Neural cell (in vitro differentiated cells): ENCODE results near the gene TMEM244.

Experiments
- CTCF ChIP-seq: fragments of 450-650 bp; IDR thresholded peaks from 2 replicates; pipeline ENCODE4 v1.5.1; 2014; ENCODE audit warnings: antibody characterized with exemption, mild to moderate bottlenecking, moderate library complexity; ENCODE audit not compliant: poor library complexity, severe bottlenecking
- EP300 ChIP-seq: fragments of 450-650 bp; conservative IDR thresholded peaks from 2 replicates; pipeline ENCODE4 v1.6.1; 2014; ENCODE audit warnings: antibody characterized with exemption, mild to moderate bottlenecking, moderate library complexity; ENCODE audit not compliant: poor library complexity, severe bottlenecking
- EZH2 ChIP-seq: fragments of 200-600, 300-800 bp; shearing (Covaris generic), sonication (generic); IDR thresholded peaks from 2 replicates; pipeline ENCODE4 v1.6.1; 2014; ENCODE audit warnings: antibody characterized with exemption, low read length, borderline replicate concordance, mild to moderate bottlenecking; ENCODE audit not compliant: insufficient read depth, poor library complexity, severe bottlenecking
- POLR2AphosphoS5 ChIP-seq: IDR thresholded peaks from 2 replicates; pipeline ENCODE4 v1.6.1; 2012
- TAF1 ChIP-seq: IDR thresholded peaks from 2 replicates; pipeline ENCODE4 v1.6.1; 2012; ENCODE audit warnings: low read depth

DNA sequence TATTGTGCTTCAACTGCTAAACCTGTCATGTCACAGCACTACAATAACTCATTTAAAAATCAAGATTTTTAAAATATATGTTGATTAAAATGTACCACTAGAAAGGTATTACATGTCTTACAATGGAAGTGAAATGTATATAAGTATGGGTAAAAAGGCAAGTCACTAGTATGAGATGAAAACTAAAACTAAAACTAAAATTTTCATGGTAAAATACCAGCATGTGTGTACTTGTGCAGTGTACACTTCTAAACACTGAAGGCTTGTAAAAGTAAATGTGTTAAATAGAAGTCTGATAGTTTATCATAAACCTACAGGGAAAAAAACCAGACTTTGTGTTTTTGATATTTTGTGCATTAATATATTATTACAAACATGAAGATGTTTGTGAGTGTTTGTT is 13.7 kb upstream of the TMEM244 start:
- no peak for TF ChIP-seq CTCF
- no peak for TF ChIP-seq POLR2AphosphoS5
- TF ChIP-seq TAF1: no peak
- no peak for TF ChIP-seq EZH2
- no peak for TF ChIP-seq EP300
